GM15510 (cell line): ENCODE data around the gene ACACA.

Experiments
- POLR2A ChIP-seq: IDR thresholded peaks from 3 replicates; pipeline ENCODE4 v1.6.1; 2011; ENCODE audit warnings: borderline replicate concordance; ENCODE audit not compliant: insufficient read length; ENCODE audit errors: extremely low read depth

The ACACA gene

DNA sequence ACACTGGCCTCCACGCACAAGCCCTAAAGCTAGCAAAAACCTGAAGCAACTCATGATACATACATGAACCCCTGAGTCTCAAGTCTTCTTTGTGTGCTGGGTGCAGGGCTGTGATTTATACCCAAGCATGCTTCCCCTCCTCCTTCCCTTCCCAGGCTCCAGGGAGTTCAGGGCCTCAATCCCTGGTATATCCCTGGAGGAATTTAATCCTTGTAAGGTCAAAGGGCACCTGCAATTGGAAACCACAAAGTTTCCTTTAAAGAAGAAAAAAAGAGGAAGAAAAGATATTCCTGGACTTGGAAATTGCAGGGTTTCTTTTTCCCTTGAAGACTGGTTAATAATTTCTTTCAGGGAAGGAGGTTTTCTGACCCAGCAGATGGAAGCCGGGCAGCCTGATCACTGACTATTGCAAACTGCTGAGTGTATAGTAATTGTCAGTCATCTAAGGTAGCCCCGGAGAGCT is 275.6 kb downstream of the ACACA start:
- no peak for TF ChIP-seq POLR2A

GRCh38 chr17:37124821-37125173 is 281.8 kb downstream of the ACACA start:
- TF ChIP-seq POLR2A: no peak

DNA sequence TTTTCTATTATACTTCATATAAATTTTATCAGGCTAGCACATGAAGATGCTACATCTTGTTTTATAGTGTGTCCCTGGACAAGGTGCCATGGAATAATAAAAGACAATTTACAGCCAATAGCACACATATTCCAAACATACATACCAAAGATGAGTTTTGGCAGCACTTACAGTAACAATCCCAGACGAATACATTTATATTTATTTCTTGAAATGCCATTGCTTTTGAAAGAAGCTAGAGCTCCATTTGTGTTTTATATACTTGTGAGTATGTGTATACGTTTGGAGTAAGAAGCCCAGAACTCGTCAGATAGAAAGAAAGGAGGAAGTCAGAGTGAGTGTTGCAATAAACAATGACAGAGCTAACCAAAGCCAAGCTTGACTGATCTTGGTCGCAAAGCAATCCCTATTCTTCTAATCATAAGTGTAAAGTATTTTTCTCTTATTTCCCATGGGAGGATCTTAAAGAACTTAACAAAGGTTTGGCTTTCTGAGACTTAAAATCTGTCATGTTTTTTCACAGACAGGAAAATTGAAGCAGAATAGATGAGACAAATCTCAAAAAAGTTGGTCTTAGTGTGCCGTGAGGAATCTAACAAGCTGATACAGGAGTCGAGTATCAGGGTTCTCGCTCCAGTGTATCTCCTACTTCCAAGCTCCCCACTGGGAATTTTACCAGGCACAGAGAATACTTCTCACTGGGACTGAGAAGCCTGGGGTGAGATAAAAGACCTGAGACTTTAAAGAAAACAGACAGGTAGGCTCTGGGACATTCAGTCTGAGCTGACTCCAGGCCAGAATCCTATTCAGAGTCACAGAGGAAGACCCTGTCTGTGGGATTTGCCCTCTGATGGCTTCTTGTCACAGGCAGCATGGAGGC is 282.5 kb downstream of the ACACA start:
- no peak for TF ChIP-seq POLR2A

DNA sequence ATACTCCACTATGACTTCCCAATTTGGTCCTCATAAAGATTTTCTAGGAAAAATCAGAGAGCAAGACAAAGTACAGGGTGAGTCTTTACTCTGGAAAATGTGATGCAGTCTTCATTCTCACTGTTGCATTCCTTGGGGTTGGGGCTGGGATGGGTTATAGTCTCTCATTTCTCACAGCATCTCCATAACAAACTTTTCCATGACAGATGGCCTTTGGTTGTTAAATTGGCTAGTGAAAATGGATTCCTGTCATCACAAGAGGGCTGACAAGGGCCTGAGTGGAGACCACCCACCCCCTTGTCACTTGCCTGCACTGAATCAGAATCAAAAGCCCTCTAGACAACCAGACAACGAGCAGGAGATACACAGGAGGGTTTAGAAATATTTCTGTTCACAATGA is 283.2 kb downstream of the ACACA start:
- no peak for TF ChIP-seq POLR2A

DNA sequence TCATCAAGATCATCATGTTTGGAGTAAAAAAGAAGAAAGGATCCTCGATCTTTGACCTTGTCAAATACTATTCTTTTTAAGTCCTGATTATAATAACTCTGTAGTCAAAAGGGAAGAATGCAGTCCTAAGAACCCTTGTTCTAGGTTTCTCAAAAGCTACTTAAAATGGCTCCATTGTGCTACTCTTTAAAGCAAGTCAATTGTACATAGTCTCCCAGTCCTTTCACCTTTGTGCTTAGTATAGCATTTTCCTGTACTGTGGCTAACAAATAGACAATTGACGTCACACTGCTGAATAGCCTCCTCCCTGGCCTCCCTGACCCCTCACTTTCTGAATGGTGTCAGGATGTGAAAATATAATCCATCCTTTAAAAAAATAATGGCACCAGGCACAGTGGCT is 285.0 kb downstream of the ACACA start:
- no peak for TF ChIP-seq POLR2A

- no peak for TF ChIP-seq POLR2A
These were observed 288.1 kb downstream of the ACACA start for GRCh38 chr17:37118366-37119137.

- no peak for TF ChIP-seq POLR2A
These were observed 289.1 kb downstream of the ACACA start for GRCh38 chr17:37117373-37118142.

DNA sequence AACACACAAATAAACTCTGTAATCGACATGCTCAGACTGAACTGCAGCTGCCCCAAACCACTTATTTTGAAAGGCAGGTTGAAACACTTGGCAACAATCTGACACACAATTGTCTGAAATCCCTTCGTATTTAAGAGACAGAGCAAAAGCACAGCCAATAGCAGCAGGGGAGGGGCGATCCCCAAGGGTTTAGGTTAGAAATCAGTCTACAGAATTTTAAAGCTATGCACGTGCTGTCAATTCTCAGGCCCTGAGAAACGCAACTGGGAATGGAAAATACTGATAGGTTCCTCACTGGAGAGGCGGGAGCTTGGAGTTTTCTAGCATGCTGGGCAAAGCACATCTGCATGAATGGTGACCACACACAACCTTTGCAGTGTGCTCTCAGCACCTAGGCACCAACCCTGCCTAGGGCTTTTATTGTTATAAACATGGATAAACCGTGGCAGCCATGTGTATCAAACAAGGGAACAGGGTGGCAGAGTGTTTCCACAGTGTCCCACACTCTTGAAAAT is 289.9 kb downstream of the ACACA start:
- no peak for TF ChIP-seq POLR2A

- no peak for TF ChIP-seq POLR2A
These were observed 295.3 kb downstream of the ACACA start for GRCh38 chr17:37111329-37111728.

DNA sequence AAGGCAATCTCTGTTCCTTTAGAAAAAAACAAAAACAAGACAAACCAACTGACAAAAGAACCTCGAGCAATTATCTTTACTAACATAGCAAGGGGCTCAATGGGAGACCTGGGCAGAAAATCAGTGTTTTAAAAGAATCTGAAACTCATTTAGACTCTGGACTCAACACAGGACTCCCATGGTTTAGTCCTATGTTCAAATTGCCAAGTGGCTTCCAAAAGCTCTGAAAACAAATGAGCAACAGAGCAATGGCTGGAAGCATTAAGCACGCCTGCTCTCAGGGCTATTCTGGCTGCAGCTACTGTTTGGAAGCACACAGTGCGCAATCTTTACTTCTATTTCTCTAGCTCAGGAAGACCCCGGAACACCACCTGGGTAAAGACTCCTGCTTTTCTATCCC is 295.9 kb downstream of the ACACA start:
- no peak for TF ChIP-seq POLR2A

GRCh38 chr17:37109731-37110710 is 296.6 kb downstream of the ACACA start:
- TF ChIP-seq POLR2A: no peak

- TF ChIP-seq POLR2A: no peak
These were observed 297.5 kb downstream of the ACACA start for GRCh38 chr17:37109106-37109505.

DNA sequence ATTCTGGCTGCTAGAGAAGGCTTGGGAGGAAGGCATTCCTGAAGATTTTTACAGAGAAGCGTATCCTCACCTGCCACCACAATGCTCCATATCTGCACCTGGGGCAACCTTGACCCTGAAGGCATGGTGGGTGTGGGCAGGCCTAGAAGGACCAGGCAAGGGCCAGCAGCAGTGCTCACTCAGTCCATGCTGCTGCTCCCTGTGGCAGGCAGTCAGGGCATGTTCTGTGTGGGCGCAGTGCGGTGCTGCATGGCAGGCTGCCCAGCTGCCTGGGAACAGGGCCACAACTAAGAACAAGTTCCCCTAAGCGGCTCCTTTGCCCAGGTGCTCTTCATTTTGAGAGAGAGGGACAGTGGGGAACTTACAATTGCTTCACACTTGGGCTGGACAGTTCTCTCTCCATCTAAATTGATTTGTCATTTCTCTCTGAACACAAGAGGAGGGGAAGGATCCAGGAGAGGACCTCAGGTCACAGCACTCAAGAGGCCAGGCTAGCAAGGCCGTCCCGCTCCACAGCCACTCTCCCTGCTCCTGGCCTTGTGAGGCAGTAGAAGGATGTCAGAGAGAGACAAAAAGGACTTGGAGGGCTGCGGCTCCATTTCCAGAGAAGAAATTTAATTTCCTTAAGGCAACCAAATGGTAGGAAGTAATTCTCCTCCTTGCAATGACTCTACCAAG is 299.1 kb downstream of the ACACA start:
- no peak for TF ChIP-seq POLR2A
